CD14-positive monocyte (primary cell): ENCODE measurements around the gene DTWD2. TPM values are rescaled to one million over a fixed set of nuclear protein-coding genes. Genes with fewer than 3 reads are reported as not detected.

ENCODE experiments used
- DNase-seq, 3 donors: peaks; one replicate each; pipeline ENCODE4 v3.0.0-alpha.2; 2011 to 2022
- H2AFZ ChIP-seq: 2 replicates; pipeline ENCODE4 v1.6.0; 2012; ENCODE audit warnings: mild to moderate bottlenecking, low read depth, low read length, inconsistent platforms; ENCODE audit not compliant: insufficient read depth, poor library complexity, severe bottlenecking
- H3K27ac ChIP-seq, 2 donors: 1 replicate in 1 of 2; 2 replicates in 1 of 2; pipeline ENCODE4 v1.5.1; 2012 to 2013; ENCODE audit warnings: low read length in 2 of 2, control low read depth in 1 of 2, inconsistent platforms in 1 of 2, low read depth in 1 of 2, mild to moderate bottlenecking in 1 of 2
- H3K27me3 ChIP-seq, 2 donors: one replicate each; pipeline versions ENCODE4 v1.6.0 to v1.6.1; 2011 to 2013; ENCODE audit warnings: low read length in 2 of 2; ENCODE audit not compliant: control insufficient read depth in 2 of 2, insufficient read depth in 2 of 2
- H3K36me3 ChIP-seq, 2 donors: replicated peaks in 1 of 2; 1 replicate in 1 of 2; 2 replicates in 1 of 2; pipeline versions ENCODE4 v1.5.1 to v1.6.1; 2012 to 2013; ENCODE audit warnings: low read length in 2 of 2, control low read depth in 1 of 2, inconsistent platforms in 1 of 2, mild to moderate bottlenecking in 1 of 2; ENCODE audit not compliant: insufficient read depth in 2 of 2, control insufficient read depth in 1 of 2
- H3K4me1 ChIP-seq, 2 donors: 1 replicate in 1 of 2; 2 replicates in 1 of 2; pipeline versions ENCODE4 v1.5.1 to v1.6.1; 2012 to 2013; ENCODE audit warnings: low read length in 2 of 2, control low read depth in 1 of 2, inconsistent platforms in 1 of 2, mild to moderate bottlenecking in 1 of 2, moderate library complexity in 1 of 2; ENCODE audit not compliant: insufficient read depth in 2 of 2, control insufficient read depth in 1 of 2
- H3K4me2 ChIP-seq: replicated peaks from 2 replicates; pipeline ENCODE3; 2012; ENCODE audit warnings: low read length, moderate library complexity, mild to moderate bottlenecking; ENCODE audit not compliant: poor library complexity, severe bottlenecking; ENCODE audit errors: extremely low read depth
- H3K4me3 ChIP-seq, 3 experiments: fragments of 200-600 bp in 1 of 3; sonication (generic) in 1 of 3; replicated peaks in 1 of 3; 1 replicate in 2 of 3; 2 replicates in 1 of 3; pipeline ENCODE4 v1.5.1; 2011 to 2013; ENCODE audit warnings: low read length in 3 of 3, mild to moderate bottlenecking in 3 of 3, control low read depth in 2 of 3, low read depth in 2 of 3, inconsistent platforms in 1 of 3, moderate library complexity in 1 of 3
- H3K79me2 ChIP-seq: 2 replicates; pipeline ENCODE4 v1.6.0; 2012; ENCODE audit warnings: mild to moderate bottlenecking, control low read depth, inconsistent platforms, low read length, moderate library complexity; ENCODE audit not compliant: insufficient read depth
- H3K9ac ChIP-seq: 2 replicates; pipeline ENCODE4 v1.6.0; 2017; ENCODE audit warnings: low read length, mild to moderate bottlenecking; ENCODE audit not compliant: insufficient read depth, poor library complexity, severe bottlenecking
- H3K9me3 ChIP-seq, 2 donors: replicated peaks in 1 of 2; 1 replicate in 1 of 2; 2 replicates in 1 of 2; pipeline versions ENCODE4 v1.5.1 to v1.6.1; 2012 to 2013; ENCODE audit warnings: low read length in 2 of 2, control low read depth in 1 of 2; ENCODE audit not compliant: control insufficient read depth in 1 of 2, insufficient read depth in 1 of 2
- H4K20me1 ChIP-seq: 2 replicates; pipeline ENCODE4 v1.6.0; 2012; ENCODE audit warnings: mild to moderate bottlenecking, low read length, control low read depth, moderate library complexity; ENCODE audit not compliant: insufficient read depth
- H3K27ac Mint-ChIP-seq, 7 donors: one replicate each; pipeline ENCODE4 v1.8.0; 2020; ENCODE audit warnings: mild to moderate bottlenecking in 7 of 7, mixed read lengths in 7 of 7, moderate library complexity in 6 of 7, inconsistent platforms in 2 of 7
- H3K27me3 Mint-ChIP-seq, 3 donors: one replicate each; pipeline ENCODE4 v1.8.0; 2021 to 2022; ENCODE audit warnings: low read depth in 3 of 3, mild to moderate bottlenecking in 3 of 3, mixed read lengths in 3 of 3, moderate library complexity in 3 of 3, inconsistent platforms in 1 of 3
- H3K36me3 Mint-ChIP-seq, 2 donors: one replicate each; pipeline ENCODE4 v1.8.0; 2020; ENCODE audit warnings: mixed read lengths in 2 of 2, inconsistent platforms in 1 of 2, mild to moderate bottlenecking in 1 of 2
- H3K4me1 Mint-ChIP-seq: one replicate; pipeline ENCODE4 v1.8.0; 2020; ENCODE audit warnings: mild to moderate bottlenecking, mixed read lengths
- H3K4me3 Mint-ChIP-seq, 2 donors: one replicate each; pipeline ENCODE4 v1.8.0; 2020; ENCODE audit warnings: mild to moderate bottlenecking in 2 of 2, mixed read lengths in 2 of 2, moderate library complexity in 1 of 2
- H3K9me3 Mint-ChIP-seq, 7 donors: one replicate each; pipeline ENCODE4 v1.8.0; 2020 to 2022; ENCODE audit warnings: mixed read lengths in 7 of 7, mild to moderate bottlenecking in 6 of 7, moderate library complexity in 6 of 7, inconsistent platforms in 2 of 7
- CTCF ChIP-seq: fragments of 200-600 bp; IDR thresholded peaks from one replicate; pipeline ENCODE4 v1.8.0; 2022; ENCODE audit warnings: antibody characterized with exemption, mild to moderate bottlenecking
- WGBS: methylation state at CpG from one replicate; pipeline ENCODE4 v1.1.5; 2013; ENCODE audit warnings: missing lambda C conversion rate; ENCODE audit not compliant: insufficient coverage; 5-methylcytosine and 5-hydroxymethylcytosine counted together
- intact Hi-C, 2 donors: fragments of 100-400 bp; cut with micrococcal nuclease; formaldehyde crosslinking; loops; one replicate each; pipeline versions ENCODE4 v1.15.0 to v1.15.1; 2023
- polyA plus RNA-seq, 3 donors: library from polyadenylated mRNA; depleted of rRNA in 1 of 3; unstranded in 2 of 3; stranded (reverse) in 1 of 3; fragments of 300-500 nt in 2 of 3; fragments of >200 nt in 1 of 3; fragmentation: Illumina TruSeq in 2 of 3; gene quantifications; 1 replicate in 2 of 3; 2 replicates in 1 of 3; pipeline ENCODE4 v1.2.3, GENCODE V29; 2012 to 2021

The DTWD2 gene
- polyA plus RNA-seq, 3 donors: 1.2 to 2.7 (median 2.5) TPM

DNA sequence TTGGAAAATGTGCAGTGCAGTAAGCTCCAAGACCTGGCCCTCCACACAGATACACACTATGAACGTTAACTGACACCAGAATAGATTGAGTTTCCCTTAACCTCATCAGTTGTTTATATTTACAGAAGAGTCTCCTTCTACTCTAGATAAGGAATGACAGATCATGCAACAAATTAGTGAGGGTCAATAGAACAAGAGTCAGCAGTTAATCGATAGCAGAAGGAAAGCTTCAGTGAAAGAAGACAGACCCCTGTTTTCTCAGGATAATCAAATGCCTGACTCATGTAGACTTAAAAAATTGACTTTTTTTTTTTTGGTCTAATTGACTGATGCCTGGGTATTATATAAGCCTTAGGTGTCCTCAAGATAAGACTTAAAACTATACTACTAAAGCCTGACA lies 179.9 kb downstream of the DTWD2 start:
- no peak for TF ChIP-seq CTCF
- Mint-ChIP-seq H3K27me3 (peaks cover 0 to 1% (median 0%) of the 10 kb centered on the region in 3 donors), H3K9me3 (peaks cover 2 to 14% (median 9%) of the 10 kb centered on the region in 7 donors), H3K4me1 (no peaks in the 10 kb centered on the region), H3K36me3 (no peaks in the 10 kb centered on the region), H3K27ac (no peak overlapping the region), H3K4me3 (no peak overlapping the region)
- WGBS: no CpG with 5 or more reads among the region's 2 CpGs
- Histone ChIP-seq H3K4me2 (no peak overlapping the region), H3K9ac (no peak overlapping the region), H3K27me3 (no peaks in the 10 kb centered on the region), H2AFZ (no peak overlapping the region), H3K27ac (no peak overlapping the region), H3K4me3 (no peak overlapping the region), H3K9me3 (peaks cover 5 to 6% of the 10 kb centered on the region in 2 donors), H4K20me1 (no peaks in the 10 kb centered on the region), H3K79me2 (no peaks in the 10 kb centered on the region), H3K36me3 (no peaks in the 10 kb centered on the region), H3K4me1 (no peaks in the 10 kb centered on the region)
- no peak for DNase-seq
- intact Hi-C loops: no loop called here

- Histone ChIP-seq H3K4me2 (no peak overlapping the region), H3K4me1 (no peaks in the 10 kb centered on the region), H3K9me3 (peaks cover 5 to 6% of the 10 kb centered on the region in 2 donors), H2AFZ (no peak overlapping the region), H3K9ac (no peak overlapping the region), H3K27me3 (no peaks in the 10 kb centered on the region), H3K36me3 (no peaks in the 10 kb centered on the region), H3K79me2 (no peaks in the 10 kb centered on the region), H4K20me1 (no peaks in the 10 kb centered on the region), H3K27ac (no peak overlapping the region), H3K4me3 (no peak overlapping the region)
- Mint-ChIP-seq H3K27me3 (peaks cover 0 to under 1% (median 0%) of the 10 kb centered on the region in 3 donors), H3K36me3 (no peaks in the 10 kb centered on the region), H3K27ac (peak overlapping the region in 1 of 7 donors; percentile 36), H3K4me3 (no peak overlapping the region), H3K9me3 (peaks cover 2 to 11% (median 3%) of the 10 kb centered on the region in 7 donors), H3K4me1 (no peaks in the 10 kb centered on the region)
- intact Hi-C loops: no loop called here
- no peak for TF ChIP-seq CTCF
- 86% methylated on average over 4 of the region's 4 CpGs for WGBS
- DNase-seq: no peak
Measured at GRCh38 chr5:118806571-118806970, 181.8 kb downstream of the DTWD2 start.
